Stimulated activated CD4-positive, alpha-beta T cell treated with anti-CD3 and anti-CD28 coated beads, Interleukin-15, amount 100 ng/mL, for 48 hours (primary cell): ENCODE data around the gene NAPB.
"Not testable (repeated sequence)": the region's sequence is repeated elsewhere in the genome, so short reads cannot be mapped to it uniquely, and the experiment has no call there.

Experiments
- DNase-seq, 2 donors: peaks; one replicate each; pipeline ENCODE4 v3.0.0-alpha.2; 2020; ENCODE audit warnings: low read depth in 2 of 2

The NAPB gene

DNA sequence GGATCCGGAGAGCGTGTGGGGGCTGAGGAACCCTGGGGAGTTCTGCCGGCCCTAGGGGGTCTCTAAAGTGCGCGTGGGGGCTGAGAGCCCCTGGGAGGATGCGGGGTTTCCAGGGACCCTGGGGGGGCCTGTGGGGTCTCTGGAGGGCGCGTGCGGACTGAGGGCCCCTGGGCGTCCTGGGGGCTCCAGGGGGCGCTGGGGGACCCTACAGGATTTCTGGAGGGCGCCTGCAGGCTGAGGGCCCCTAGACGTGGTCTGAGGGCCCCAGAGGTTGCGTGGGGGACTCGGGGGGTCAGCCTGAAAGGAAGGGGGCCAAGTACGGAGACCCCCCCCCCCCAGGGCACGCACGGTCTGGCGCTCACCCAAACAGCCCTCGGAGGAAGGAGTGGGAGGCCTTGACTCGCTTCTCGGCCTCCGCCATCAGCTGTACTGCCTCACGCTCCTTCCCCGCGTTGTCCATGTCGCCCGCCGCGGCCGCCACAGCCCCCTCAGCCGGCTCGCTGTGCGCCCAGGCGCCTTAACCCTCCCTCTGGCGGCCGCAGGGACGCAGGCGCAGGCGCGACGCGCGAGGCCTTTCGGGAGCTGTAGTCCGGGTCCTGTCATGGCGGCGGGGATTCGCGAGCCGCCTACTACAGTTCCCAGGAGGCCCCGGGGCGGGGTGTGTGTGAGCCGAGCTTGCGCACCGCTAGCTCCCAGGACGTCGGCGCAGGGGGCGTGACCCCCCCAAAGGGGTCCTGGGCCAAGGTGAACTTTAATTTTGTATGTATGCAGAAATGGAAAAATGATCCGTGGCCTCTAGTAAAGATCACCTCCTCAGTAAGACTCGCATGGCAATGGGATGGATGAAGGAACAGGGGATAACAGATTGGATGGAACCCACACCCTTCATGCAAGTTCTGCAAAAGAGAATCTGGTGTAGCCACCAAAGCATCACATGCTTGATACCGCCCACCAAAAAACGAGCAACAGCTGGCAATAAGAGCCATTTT, at the start of gene NAPB:
NAPB (minus strand) TSS at position 546 of the 989 bp plus-strand sequence; CDS start at position 460, 86 bp downstream.
- DNase-seq = peak; percentile 81 to 91

GRCh38 chr20:23466961-23467360, 45.7 kb upstream of the NAPB start:
- not testable (repeated sequence) for DNase-seq

- DNase-seq = no peak
Measured at GRCh38 chr20:23461180-23461579, 39.9 kb upstream of the NAPB start.

DNA sequence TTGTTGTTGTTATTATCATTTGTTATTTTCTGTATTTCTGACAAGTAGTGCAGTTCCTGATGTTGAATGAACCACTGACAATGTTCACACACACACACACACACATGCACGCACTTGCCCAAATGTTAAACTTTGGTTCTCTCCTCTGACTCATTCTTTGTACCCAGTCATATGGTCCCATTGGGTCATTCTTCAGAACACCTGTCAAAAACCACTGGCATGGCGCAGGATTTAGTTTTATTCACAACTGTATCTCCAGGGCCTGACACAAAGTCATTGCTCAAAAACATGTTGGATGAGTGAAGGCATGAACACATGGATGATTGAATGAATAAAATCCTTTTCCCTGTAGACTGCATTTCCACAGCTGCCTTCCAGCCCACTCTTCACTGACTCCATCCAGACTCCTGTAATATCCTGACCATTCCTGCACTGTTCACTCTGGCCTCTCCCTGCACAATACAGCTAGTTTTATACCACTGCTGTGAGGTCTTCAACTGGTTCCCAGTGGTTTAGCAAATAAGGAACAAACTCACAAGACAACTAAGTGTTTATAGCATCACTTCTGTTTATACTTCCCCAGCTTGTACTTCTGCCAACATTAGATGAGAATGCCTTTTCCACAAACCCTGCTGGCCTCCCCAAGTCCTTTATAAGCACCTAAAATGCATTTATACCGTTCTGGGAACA, 38.3 kb upstream of the NAPB start:
- no peak for DNase-seq

DNA sequence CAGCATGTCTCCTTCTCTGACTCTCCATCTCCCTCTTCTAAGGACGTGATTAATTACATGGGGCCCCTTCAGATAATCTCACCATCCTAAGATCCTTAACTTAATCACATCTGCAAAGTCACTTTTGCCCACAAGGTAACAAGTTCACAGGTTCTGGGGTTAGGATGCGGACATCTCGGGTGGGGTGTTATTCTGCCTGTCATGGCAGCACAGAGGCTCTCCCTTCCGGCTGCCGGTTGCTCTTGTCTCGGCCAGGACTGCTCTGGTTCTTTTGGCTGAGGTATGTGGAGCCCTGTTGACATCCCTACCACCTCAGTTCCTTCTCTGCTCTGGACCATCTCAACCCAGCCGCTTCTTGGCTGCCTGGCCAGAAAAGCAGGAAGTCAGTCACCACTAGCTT, 35.6 kb upstream of the NAPB start:
- no peak for DNase-seq

GRCh38 chr20:23456409-23456808, 35.1 kb upstream of the NAPB start:
- no peak for DNase-seq

DNA sequence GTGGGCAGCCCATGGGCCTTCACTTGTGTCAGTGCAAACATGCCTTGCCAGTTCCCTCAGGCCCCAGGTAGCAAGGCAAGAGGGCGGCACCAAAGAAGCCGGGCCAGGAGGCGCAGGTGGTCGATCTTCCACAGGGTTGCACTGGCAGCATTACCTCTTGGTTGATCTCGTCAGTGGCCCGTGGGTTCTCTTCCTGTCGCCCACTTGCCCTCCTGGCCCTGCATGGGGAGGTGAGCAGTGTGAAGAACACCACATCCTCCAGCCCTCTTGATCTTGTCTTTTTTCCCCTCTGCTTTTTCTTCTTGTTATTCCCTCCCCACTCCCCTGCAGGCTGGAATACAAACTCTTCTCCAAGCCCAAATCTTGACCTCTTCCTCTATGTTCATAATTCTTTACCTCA, 34.4 kb upstream of the NAPB start:
- no peak for DNase-seq

GRCh38 chr20:23454816-23455215, 33.5 kb upstream of the NAPB start:
- no peak for DNase-seq

GRCh38 chr20:23453549-23454543, 32.6 kb upstream of the NAPB start:
- no peak for DNase-seq

- no peak for DNase-seq
Measured at GRCh38 chr20:23452776-23453175, 31.5 kb upstream of the NAPB start, which contains the start of gene CST11. Gene CST11, minus strand, starts transcription at chr20:23452876. Its CDS starts 65 bp downstream, at chr20:23452811.

- DNase-seq = no peak
Measured at GRCh38 chr20:23451956-23452487, 30.7 kb upstream of the NAPB start.

- no peak for DNase-seq
Measured at GRCh38 chr20:23450877-23451276, 29.6 kb upstream of the NAPB start.

GRCh38 chr20:23449421-23449820, 28.1 kb upstream of the NAPB start:
- DNase-seq = no peak

GRCh38 chr20:23448167-23448566, 26.9 kb upstream of the NAPB start:
- no peak for DNase-seq

GRCh38 chr20:23446505-23446904, 25.2 kb upstream of the NAPB start:
- DNase-seq = peak in 1 of 2 donors; percentile 8

DNA sequence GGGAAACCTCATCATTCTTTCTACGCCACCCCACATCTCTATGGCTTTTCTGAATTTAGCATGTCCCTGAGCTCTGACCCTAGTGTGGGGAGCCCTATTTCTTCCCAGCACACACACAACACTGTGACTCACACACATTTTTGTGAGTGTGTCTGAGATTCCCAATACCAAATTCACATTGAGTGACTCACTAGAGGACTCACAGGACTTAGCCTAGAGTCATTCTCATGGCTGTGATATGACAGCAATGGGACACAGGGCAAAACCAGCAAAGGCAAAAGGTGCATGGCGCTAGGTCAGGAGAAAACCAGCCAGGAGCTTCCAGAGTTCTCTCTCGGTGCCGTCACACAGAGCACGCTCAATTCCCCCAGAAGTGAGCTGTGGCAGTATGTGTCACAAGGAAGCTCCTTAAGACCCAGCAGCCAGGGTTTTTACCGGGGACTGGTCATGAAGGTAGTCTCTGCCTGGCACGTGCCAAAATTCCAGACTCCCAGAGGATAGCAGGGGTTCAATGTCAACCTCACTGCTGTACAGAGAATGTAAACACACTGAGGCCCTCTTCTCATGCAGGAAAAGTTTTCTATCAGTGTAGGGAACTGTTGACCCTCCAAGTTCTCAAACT, 24.4 kb upstream of the NAPB start:
- no peak for DNase-seq

GRCh38 chr20:23444859-23445258, 23.6 kb upstream of the NAPB start:
- DNase-seq = no peak

- no peak for DNase-seq
Measured at GRCh38 chr20:23442436-23442835, 21.1 kb upstream of the NAPB start.

DNA sequence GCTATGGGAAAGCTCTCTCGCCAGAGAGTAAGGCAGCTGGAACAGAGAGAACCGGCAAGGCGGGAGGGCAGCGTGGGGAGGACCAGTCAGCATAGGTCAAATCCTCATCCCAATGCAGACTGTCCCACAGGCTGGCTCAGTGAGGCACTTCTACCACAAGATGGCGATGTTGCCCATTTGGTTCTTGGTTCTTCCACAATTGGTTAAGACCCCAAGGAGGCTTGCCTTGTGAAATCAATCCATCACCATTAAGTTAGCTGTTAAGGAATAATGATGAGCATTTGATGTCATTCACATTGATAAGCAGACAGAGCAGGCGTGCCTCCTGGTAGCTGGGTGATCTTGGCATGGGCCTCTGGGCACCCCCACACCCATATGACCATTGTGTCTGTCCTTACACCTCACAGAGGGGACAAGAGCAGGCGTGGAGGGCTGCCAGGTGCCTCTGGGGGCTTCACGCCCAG, 20.6 kb upstream of the NAPB start:
- DNase-seq = peak; percentile 36 to 57

DNA sequence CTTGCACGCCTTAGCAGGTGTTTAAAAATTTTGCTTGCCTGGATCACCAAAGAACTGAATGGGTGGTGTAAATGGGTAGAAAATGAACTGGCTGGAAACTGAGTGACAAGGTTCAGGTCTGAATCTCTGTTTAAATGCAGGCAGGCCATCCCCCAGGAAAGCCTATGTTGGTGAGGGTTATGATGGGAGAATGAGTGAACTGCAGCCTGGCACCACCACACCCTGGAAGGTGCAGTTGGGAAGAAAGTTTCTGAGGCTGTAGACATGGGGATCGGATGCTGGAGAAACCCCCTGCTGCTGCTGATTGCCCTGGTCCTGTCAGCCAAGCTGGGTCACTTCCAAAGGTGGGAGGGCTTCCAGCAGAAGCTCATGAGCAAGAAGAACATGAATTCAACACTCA, 18.7 kb upstream of the NAPB start:
- no peak for DNase-seq

- no peak for DNase-seq
Measured at GRCh38 chr20:23438661-23439060, 17.4 kb upstream of the NAPB start.
